Tibial artery (tissue), 4 donors: ENCODE measurements around the gene NEDD4L.

ENCODE experiments used
- DNase-seq, 2 donors: peaks; one replicate each; pipeline ENCODE4 v3.0.0-alpha.2; 2019
- H3K27ac ChIP-seq, 2 donors: fragments of 200-600 bp; sonication (generic) in 1 of 2; 1 replicate in 1 of 2; 2 replicates in 1 of 2; pipeline ENCODE4 v1.5.1; 2018 to 2019; ENCODE audit warnings: mild to moderate bottlenecking in 1 of 2
- H3K27me3 ChIP-seq, 2 donors: fragments of 200-600 bp; sonication (generic) in 1 of 2; one replicate each; pipeline versions ENCODE4 v1.5.1 to v1.6.0; 2016 to 2019
- H3K36me3 ChIP-seq, 3 donors: fragments of 200-600 bp; sonication (generic) in 2 of 3; one replicate each; pipeline ENCODE4 v1.5.1; 2016 to 2019; ENCODE audit warnings: mild to moderate bottlenecking in 2 of 3
- H3K4me1 ChIP-seq, 4 donors: fragments of 200-600 bp; sonication (generic) in 2 of 4; 1 replicate in 3 of 4; 2 replicates in 1 of 4; pipeline ENCODE4 v1.5.1; 2016 to 2019
- H3K4me3 ChIP-seq, 2 donors: fragments of 200-600 bp; sonication (generic) in 1 of 2; 1 replicate in 1 of 2; 2 replicates in 1 of 2; pipeline ENCODE4 v1.5.1; 2018 to 2019; ENCODE audit warnings: mild to moderate bottlenecking in 2 of 2
- H3K9me3 ChIP-seq, 3 donors: fragments of 200-600 bp; sonication (generic) in 1 of 3; one replicate each; pipeline ENCODE4 v1.5.1; 2016 to 2019
- intact Hi-C: fragments of 100-400 bp; cut with DNase I; formaldehyde crosslinking; loops from one replicate; pipeline ENCODE4 v1.15.0; 2023; ENCODE audit warnings: low total_unique reads
- TF ChIP-seq, protein P1 (sequence below), 2 experiments: fragments of 200-600 bp in 1 of 2; fragments of 450-650 bp in 1 of 2; IDR thresholded peaks; one replicate each; pipeline ENCODE4 v1.5.1; 2017 to 2019; ENCODE audit warnings: antibody characterized with exemption in 2 of 2, mild to moderate bottlenecking in 1 of 2, moderate library complexity in 1 of 2

The NEDD4L gene

GRCh38 chr18:58266291-58266690 is 222.3 kb downstream of the NEDD4L start:
- Histone ChIP-seq H3K27ac (no peak overlapping the region), H3K9me3 (no peaks in the 10 kb centered on the region), H3K4me3 (no peak overlapping the region), H3K36me3 (no peaks in the 10 kb centered on the region), H3K27me3 (no peaks in the 10 kb centered on the region), H3K4me1 (peaks cover 0 to 10% (median 0%) of the 10 kb centered on the region in 4 donors)
- DNase-seq, result no peak
- intact Hi-C loops, result no loop called here
- TF ChIP-seq, protein P1, sequence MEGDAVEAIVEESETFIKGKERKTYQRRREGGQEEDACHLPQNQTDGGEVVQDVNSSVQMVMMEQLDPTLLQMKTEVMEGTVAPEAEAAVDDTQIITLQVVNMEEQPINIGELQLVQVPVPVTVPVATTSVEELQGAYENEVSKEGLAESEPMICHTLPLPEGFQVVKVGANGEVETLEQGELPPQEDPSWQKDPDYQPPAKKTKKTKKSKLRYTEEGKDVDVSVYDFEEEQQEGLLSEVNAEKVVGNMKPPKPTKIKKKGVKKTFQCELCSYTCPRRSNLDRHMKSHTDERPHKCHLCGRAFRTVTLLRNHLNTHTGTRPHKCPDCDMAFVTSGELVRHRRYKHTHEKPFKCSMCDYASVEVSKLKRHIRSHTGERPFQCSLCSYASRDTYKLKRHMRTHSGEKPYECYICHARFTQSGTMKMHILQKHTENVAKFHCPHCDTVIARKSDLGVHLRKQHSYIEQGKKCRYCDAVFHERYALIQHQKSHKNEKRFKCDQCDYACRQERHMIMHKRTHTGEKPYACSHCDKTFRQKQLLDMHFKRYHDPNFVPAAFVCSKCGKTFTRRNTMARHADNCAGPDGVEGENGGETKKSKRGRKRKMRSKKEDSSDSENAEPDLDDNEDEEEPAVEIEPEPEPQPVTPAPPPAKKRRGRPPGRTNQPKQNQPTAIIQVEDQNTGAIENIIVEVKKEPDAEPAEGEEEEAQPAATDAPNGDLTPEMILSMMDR (IDR thresholded peaks at IDR 0.05), result no peak

DNA sequence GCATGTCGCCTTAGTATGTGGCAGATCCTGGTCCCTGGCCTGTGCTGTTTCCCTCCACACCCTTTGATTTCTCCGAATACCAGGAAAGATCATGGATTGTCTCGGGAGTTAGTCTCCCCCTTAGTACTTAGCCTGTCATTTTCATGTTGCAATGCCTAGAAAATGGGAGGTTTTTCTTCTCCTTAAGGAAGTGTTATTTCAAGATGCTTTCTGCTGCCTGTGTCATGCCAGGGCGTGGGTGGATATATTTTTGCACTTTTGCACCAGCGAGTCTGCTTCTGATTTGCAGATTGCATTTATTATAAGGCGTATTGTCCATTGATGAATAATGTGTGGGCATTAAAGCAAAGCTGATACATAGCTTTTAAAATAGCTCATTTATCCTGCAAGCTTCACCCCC is 223.5 kb downstream of the NEDD4L start:
- H3K27me3 ChIP-seq, result no peaks in the 10 kb centered on the region
- H3K36me3 ChIP-seq, result no peaks in the 10 kb centered on the region
- no peak overlapping the region for H3K27ac ChIP-seq
- no peak overlapping the region for H3K4me3 ChIP-seq
- H3K9me3 ChIP-seq, result no peaks in the 10 kb centered on the region
- TF ChIP-seq, protein P1 (IDR thresholded peaks at IDR 0.05), result no peak
- peaks cover 0 to 10% (median 0%) of the 10 kb centered on the region in 4 donors for H3K4me1 ChIP-seq
- DNase-seq, result no peak
- intact Hi-C loops, result no loop called here

- Histone ChIP-seq H3K4me3 (no peak overlapping the region), H3K9me3 (no peaks in the 10 kb centered on the region), H3K27me3 (no peaks in the 10 kb centered on the region), H3K4me1 (peaks cover 0 to 10% (median 0%) of the 10 kb centered on the region in 4 donors), H3K36me3 (no peaks in the 10 kb centered on the region), H3K27ac (no peak overlapping the region)
- intact Hi-C loops, result no loop called here
- DNase-seq, result no peak
- TF ChIP-seq, protein P1 (IDR thresholded peaks at IDR 0.05), result no peak
Observed at GRCh38 chr18:58268849-58269248, 224.8 kb downstream of the NEDD4L start.

GRCh38 chr18:58269931-58270330 is 225.9 kb downstream of the NEDD4L start:
- Histone ChIP-seq H3K27ac (no peak overlapping the region), H3K36me3 (no peaks in the 10 kb centered on the region), H3K4me3 (no peak overlapping the region), H3K9me3 (no peaks in the 10 kb centered on the region), H3K27me3 (no peaks in the 10 kb centered on the region), H3K4me1 (peaks cover 0 to 10% (median 0%) of the 10 kb centered on the region in 4 donors)
- intact Hi-C loops, result no loop called here
- TF ChIP-seq, protein P1 (IDR thresholded peaks at IDR 0.05), result no peak
- DNase-seq, result no peak

DNA sequence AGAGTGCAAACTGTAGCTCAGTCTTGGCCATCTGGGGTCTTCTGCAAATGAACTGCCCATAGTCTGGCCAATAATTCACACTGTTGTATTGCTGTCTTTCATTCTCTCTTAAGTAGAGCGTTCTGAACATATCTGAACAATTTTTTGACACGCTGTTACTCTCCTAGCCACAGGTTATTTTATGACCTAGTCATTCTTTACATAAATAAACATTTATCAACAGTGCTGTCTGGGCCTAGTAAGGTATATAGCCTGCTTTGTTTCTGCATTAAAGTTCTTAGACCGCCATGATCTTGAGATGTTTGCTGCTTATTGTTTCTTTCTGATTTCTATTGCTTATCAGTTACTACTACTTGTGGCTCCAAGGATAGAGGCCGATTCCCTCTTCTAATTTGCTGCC is 226.4 kb downstream of the NEDD4L start:
- Histone ChIP-seq H3K27me3 (no peaks in the 10 kb centered on the region), H3K36me3 (no peaks in the 10 kb centered on the region), H3K4me1 (peaks cover 0 to 10% (median 0%) of the 10 kb centered on the region in 4 donors), H3K27ac (no peak overlapping the region), H3K9me3 (no peaks in the 10 kb centered on the region), H3K4me3 (no peak overlapping the region)
- DNase-seq, result no peak
- intact Hi-C loops, result no loop called here
- TF ChIP-seq, protein P1 (IDR thresholded peaks at IDR 0.05), result no peak

DNA sequence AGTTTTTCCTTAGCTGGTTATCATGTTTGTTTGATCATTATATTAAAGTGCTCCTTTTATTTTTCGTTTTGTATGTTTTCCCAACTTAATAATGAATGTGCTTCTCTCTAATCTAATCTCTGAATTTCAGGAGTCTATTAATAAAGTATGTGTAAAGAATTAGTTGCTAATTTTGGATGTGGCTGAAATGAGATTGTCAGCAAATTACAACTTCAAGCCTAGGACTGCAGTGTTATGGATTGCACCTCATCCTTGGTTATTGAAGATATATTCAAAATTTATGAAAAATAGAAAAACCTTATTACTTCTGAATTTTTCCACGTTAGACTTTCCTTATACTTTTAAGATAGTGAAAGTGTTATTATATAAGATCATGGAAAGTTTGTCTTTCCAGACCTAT is 227.7 kb downstream of the NEDD4L start:
- Histone ChIP-seq H3K27me3 (no peaks in the 10 kb centered on the region), H3K4me3 (no peak overlapping the region), H3K4me1 (peaks cover 0 to 10% (median 0%) of the 10 kb centered on the region in 4 donors), H3K36me3 (no peaks in the 10 kb centered on the region), H3K9me3 (no peaks in the 10 kb centered on the region), H3K27ac (no peak overlapping the region)
- intact Hi-C loops, result no loop called here
- DNase-seq, result no peak
- TF ChIP-seq, protein P1 (IDR thresholded peaks at IDR 0.05), result no peak
